ENCODE data around the gene SPINT2. TPM values are rescaled to one million over a fixed set of nuclear protein-coding genes. Genes with fewer than 3 reads are reported as not detected.

SPINT2 gene
- polyA plus RNA-seq, 1 donor from 2014 or later, result 236 TPM

DNA sequence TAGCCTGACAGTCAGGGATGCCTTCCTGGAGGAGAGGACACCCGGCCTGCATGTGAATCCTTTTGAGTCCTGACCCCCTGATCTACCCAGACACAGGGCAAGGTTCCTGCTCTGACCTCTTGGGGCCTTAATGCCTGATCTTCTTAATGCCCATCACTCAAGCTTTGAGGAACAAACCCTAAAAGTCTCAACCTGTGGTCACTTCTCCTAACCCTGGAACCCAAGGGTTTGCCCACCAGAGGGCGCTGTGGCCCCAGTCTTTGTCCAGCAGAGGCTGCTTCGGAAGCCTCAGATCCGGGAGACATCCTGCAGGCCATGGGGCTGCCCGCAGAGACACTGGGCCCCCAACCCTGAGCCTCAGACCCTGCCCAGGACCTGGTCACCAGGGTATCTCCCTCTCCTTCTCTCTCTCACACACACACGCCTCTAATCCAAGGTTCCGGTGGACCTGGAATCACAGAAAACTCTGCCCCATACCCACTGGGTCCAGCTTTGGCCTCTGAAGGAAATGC, 30.6 kb upstream of the SPINT2 start:
- Histone ChIP-seq H3K4me3 (ENCODE audit: low read length) (no peak overlapping the region), H3K79me2 (replicated peaks; ENCODE audit: insufficient read depth, low read length) (peaks cover 3% of the 10 kb centered on the region), H3K27ac (ENCODE audit: low read length) (no peak overlapping the region), H3F3A (ENCODE audit: insufficient read depth, low read length, poor library complexity, severe bottlenecking) (no peaks in the 10 kb centered on the region), H3K4me2 (ENCODE audit: low read length) (no peak overlapping the region), H3K9ac (ENCODE audit: low read length) (no peak overlapping the region), H3K9me2 (ENCODE audit: insufficient read depth, low read length) (no peaks in the 10 kb centered on the region), H3K27me3 (ENCODE audit: insufficient read depth, low read depth, low read length) (no peaks in the 10 kb centered on the region), H3K36me3 (ENCODE audit: insufficient read depth, low read length) (no peaks in the 10 kb centered on the region), H2AFZ (ENCODE audit: low read depth, low read length) (no peak overlapping the region), H3K9me3 (ENCODE audit: low read length) (no peaks in the 10 kb centered on the region), H4K20me1 (ENCODE audit: insufficient read depth) (no peaks in the 10 kb centered on the region)
- TF ChIP-seq RAD21 (conservative IDR thresholded peaks at IDR 0.05), result peak; percentile 70
- TF ChIP-seq CTCF (IDR thresholded peaks at IDR 0.05; ENCODE audit: poor library complexity, severe bottlenecking), result peak; percentile 69
- TF ChIP-seq SMC3 (conservative IDR thresholded peaks at IDR 0.05; ENCODE audit: poor library complexity), result peak; percentile 77
- TF ChIP-seq TAF1 (IDR thresholded peaks at IDR 0.05; ENCODE audit: low read depth), result no peak

DNA sequence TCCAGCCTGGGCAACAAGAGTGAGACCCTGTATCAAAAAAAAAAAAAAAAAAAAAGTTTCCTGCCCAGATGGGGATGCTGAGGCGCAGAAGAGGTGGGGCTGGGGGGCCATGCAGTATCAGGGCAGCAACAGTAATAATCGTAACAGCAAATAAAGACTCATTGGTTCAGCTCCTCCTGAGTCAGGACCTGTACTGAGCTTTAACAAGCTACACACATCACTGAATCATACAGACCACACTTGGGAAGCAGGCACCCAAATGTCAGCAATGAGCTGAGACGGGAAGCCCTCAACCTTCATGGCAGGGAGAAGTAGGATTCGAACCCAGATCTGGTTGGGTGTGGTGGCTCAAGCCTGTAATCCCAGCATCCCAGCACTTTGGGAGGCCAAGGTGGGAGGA, 29.8 kb upstream of the SPINT2 start:
- H3K4me2 ChIP-seq (ENCODE audit: low read length), result no peak overlapping the region
- H3K27ac ChIP-seq (ENCODE audit: low read length), result no peak overlapping the region
- H3F3A ChIP-seq (ENCODE audit: insufficient read depth, low read length, poor library complexity, severe bottlenecking), result no peaks in the 10 kb centered on the region
- H3K36me3 ChIP-seq (ENCODE audit: insufficient read depth, low read length), result no peaks in the 10 kb centered on the region
- H3K9me3 ChIP-seq (ENCODE audit: low read length), result no peaks in the 10 kb centered on the region
- no peak overlapping the region for H2AFZ ChIP-seq (ENCODE audit: low read depth, low read length)
- H3K9ac ChIP-seq (ENCODE audit: low read length), result no peak overlapping the region
- no peaks in the 10 kb centered on the region for H3K27me3 ChIP-seq (ENCODE audit: insufficient read depth, low read depth, low read length)
- H4K20me1 ChIP-seq (ENCODE audit: insufficient read depth), result no peaks in the 10 kb centered on the region
- no peaks in the 10 kb centered on the region for H3K9me2 ChIP-seq (ENCODE audit: insufficient read depth, low read length)
- no peaks in the 10 kb centered on the region for H3K79me2 ChIP-seq (replicated peaks; ENCODE audit: insufficient read depth, low read length)
- H3K4me3 ChIP-seq (ENCODE audit: low read length), result no peak overlapping the region
- TF ChIP-seq TAF1 (IDR thresholded peaks at IDR 0.05; ENCODE audit: low read depth) (no peak), EP300 (conservative IDR thresholded peaks at IDR 0.05; ENCODE audit: poor library complexity, severe bottlenecking) (no peak), SMC3 (conservative IDR thresholded peaks at IDR 0.05; ENCODE audit: poor library complexity) (no peak)

DNA sequence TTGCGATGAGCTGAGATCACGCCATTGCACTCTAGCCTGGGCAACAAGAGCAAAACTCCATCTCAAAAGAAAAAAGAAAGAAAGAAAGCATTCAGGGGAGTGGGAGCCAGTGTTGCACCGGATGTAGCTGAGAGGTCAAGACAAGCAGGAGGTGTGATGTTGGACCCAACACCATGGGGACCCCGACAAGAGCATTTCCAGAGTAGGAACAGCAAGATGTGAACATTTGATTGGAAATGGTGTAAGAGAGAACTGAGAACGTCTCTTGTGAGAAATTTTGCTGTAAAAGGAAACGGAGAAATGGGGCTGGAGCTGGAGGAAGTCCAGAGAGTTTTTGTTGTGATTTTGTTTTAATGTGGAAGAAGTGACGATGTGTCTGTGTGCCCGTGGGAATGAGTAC, 24.6 kb upstream of the SPINT2 start:
- Histone ChIP-seq H3K4me3 (ENCODE audit: low read length) (no peak overlapping the region), H3K9ac (ENCODE audit: low read length) (no peak overlapping the region)
- TF ChIP-seq EZH2 (IDR thresholded peaks at IDR 0.05; ENCODE audit: borderline replicate concordance, insufficient read depth, low read length, poor library complexity, severe bottlenecking) (no peak), TAF1 (IDR thresholded peaks at IDR 0.05; ENCODE audit: low read depth) (no peak), CTCF (IDR thresholded peaks at IDR 0.05; ENCODE audit: poor library complexity, severe bottlenecking) (no peak), POLR2AphosphoS5 (IDR thresholded peaks at IDR 0.05) (no peak), MXI1 (conservative IDR thresholded peaks at IDR 0.05; ENCODE audit: poor library complexity, severe bottlenecking) (no peak), REST (IDR thresholded peaks at IDR 0.05; ENCODE audit: borderline replicate concordance) (no peak), SMC3 (conservative IDR thresholded peaks at IDR 0.05; ENCODE audit: poor library complexity) (no peak), EP300 (conservative IDR thresholded peaks at IDR 0.05; ENCODE audit: poor library complexity, severe bottlenecking) (no peak), RAD21 (conservative IDR thresholded peaks at IDR 0.05) (no peak)

More for the DNA sequence above, 24.6 kb upstream of the SPINT2 start:
- no peak overlapping the region for H2AFZ ChIP-seq (ENCODE audit: low read depth, low read length)
- H4K20me1 ChIP-seq (ENCODE audit: insufficient read depth), result no peaks in the 10 kb centered on the region
- no peak overlapping the region for H3K27ac ChIP-seq (ENCODE audit: low read length)
- H3F3A ChIP-seq (ENCODE audit: insufficient read depth, low read length, poor library complexity, severe bottlenecking), result no peaks in the 10 kb centered on the region
- H3K36me3 ChIP-seq (ENCODE audit: insufficient read depth, low read length), result no peaks in the 10 kb centered on the region
- H3K27me3 ChIP-seq (ENCODE audit: insufficient read depth, low read depth, low read length), result no peaks in the 10 kb centered on the region
- no peaks in the 10 kb centered on the region for H3K9me3 ChIP-seq (ENCODE audit: low read length)
- H3K9me2 ChIP-seq (ENCODE audit: insufficient read depth, low read length), result no peaks in the 10 kb centered on the region
- no peak overlapping the region for H3K4me2 ChIP-seq (ENCODE audit: low read length)
- no peaks in the 10 kb centered on the region for H3K79me2 ChIP-seq (replicated peaks; ENCODE audit: insufficient read depth, low read length)
